Keratinocyte (primary cell): Measurements from ENCODE around the gene TAS1R2. TPM values are rescaled to one million over a fixed set of nuclear protein-coding genes. Genes with fewer than 3 reads are reported as not detected.

Source experiments
- DNase-seq: peaks from one replicate; pipeline ENCODE4 v3.0.0-alpha.2; 2011; ENCODE audit warnings: low read depth, missing footprints, low spot score
- FAIRE-seq: peaks from 2 replicates; lab custom pipeline; 2011; peaks lifted over from hg19 to GRCh38; lab: Jason Lieb, UNC
- H2AFZ ChIP-seq: 2 replicates; pipeline ENCODE4 v1.6.0; 2012; ENCODE audit warnings: low read length, control low read depth, inconsistent platforms; ENCODE audit not compliant: control insufficient read depth
- H3K27ac ChIP-seq: 2 replicates; pipeline ENCODE4 v1.5.1; 2011; ENCODE audit warnings: low read length; ENCODE audit not compliant: control insufficient read depth, insufficient read depth
- H3K27me3 ChIP-seq: 3 replicates; pipeline ENCODE4 v1.6.0; 2011; ENCODE audit warnings: low read length; ENCODE audit not compliant: control insufficient read depth, insufficient read depth; ENCODE audit errors: extremely low read depth
- H3K36me3 ChIP-seq, 2 experiments: 2 replicates in 1 of 2; 3 replicates in 1 of 2; pipeline ENCODE4 v1.5.1; 2011; ENCODE audit warnings: low read length in 2 of 2, mild to moderate bottlenecking in 1 of 2; ENCODE audit not compliant: control insufficient read depth in 2 of 2, insufficient read depth in 2 of 2; ENCODE audit errors: extremely low read depth in 1 of 2
- H3K4me1 ChIP-seq: 3 replicates; pipeline ENCODE4 v1.5.1; 2011; ENCODE audit warnings: low read length; ENCODE audit not compliant: control insufficient read depth, insufficient read depth; ENCODE audit errors: extremely low read depth
- H3K4me2 ChIP-seq: 3 replicates; pipeline ENCODE4 v1.6.0; 2011; ENCODE audit warnings: low read depth, low read length; ENCODE audit not compliant: control insufficient read depth, insufficient read depth; ENCODE audit errors: extremely low read depth
- H3K4me3 ChIP-seq, 3 experiments: fragments of 200-600 bp in 1 of 3; sonication (generic) in 1 of 3; 2 replicates in 2 of 3; 3 replicates in 1 of 3; pipeline ENCODE4 v1.5.1; 2011 to 2016; ENCODE audit warnings: low read length in 3 of 3, mild to moderate bottlenecking in 3 of 3, control low read depth in 2 of 3, inconsistent platforms in 1 of 3, low read depth in 1 of 3, mixed read lengths in 1 of 3, mixed run types in 1 of 3, moderate library complexity in 1 of 3; ENCODE audit not compliant: control insufficient read depth in 2 of 3, insufficient read depth in 2 of 3; ENCODE audit errors: extremely low read depth in 1 of 3
- H3K79me2 ChIP-seq: 2 replicates; pipeline ENCODE4 v1.6.0; 2012; ENCODE audit warnings: low read length; ENCODE audit not compliant: control insufficient read depth, insufficient read depth
- H3K9ac ChIP-seq: 3 replicates; pipeline ENCODE4 v1.6.0; 2011; ENCODE audit warnings: low read length; ENCODE audit not compliant: control insufficient read depth, insufficient read depth; ENCODE audit errors: extremely low read depth
- H3K9me1 ChIP-seq: 3 replicates; pipeline ENCODE4 v1.6.0; 2011; ENCODE audit warnings: low read length; ENCODE audit not compliant: control insufficient read depth, insufficient read depth; ENCODE audit errors: extremely low read depth
- H3K9me3 ChIP-seq: 2 replicates; pipeline ENCODE4 v1.5.1; 2012; ENCODE audit warnings: low read depth, low read length; ENCODE audit not compliant: control insufficient read depth
- H4K20me1 ChIP-seq: 3 replicates; pipeline ENCODE4 v1.6.0; 2011; ENCODE audit warnings: low read length; ENCODE audit not compliant: control insufficient read depth, insufficient read depth; ENCODE audit errors: extremely low read depth
- EZH2 ChIP-seq: IDR thresholded peaks from one replicate; pipeline ENCODE4 v1.6.1; 2012; ENCODE audit warnings: inconsistent platforms, mild to moderate bottlenecking, low read length, moderate library complexity
- dilution Hi-C: fragments of 300-500 bp; cut with MboI; formaldehyde crosslinking; loops from one replicate; pipeline ENCODE4 v1.7.0; 2020; ENCODE audit warnings: low sequenced_read_pairs; ENCODE audit not compliant: extremely low pct_ligation_motif_present
- polyA plus RNA-seq, 5 experiments: library from polyadenylated mRNA; depleted of rRNA in 3 of 5; stranded (reverse) in 3 of 5; stranded (forward) in 1 of 5; unstranded in 1 of 5; fragments of >200 nt; gene quantifications; 1 replicate in 1 of 5; 2 replicates in 3 of 5; 3 replicates in 1 of 5; pipeline versions ENCODE4 v1.2.1 to v1.2.3, GENCODE V29; 2011 to 2012; ENCODE audit warnings: missing spikeins in 2 of 5, low read depth in 1 of 5, low replicate concordance in 1 of 5
- TF ChIP-seq, protein P1 (sequence below), 3 experiments: IDR thresholded peaks in 1 of 3; conservative IDR thresholded peaks in 1 of 3; optimal IDR thresholded peaks in 1 of 3; 2 replicates in 2 of 3; 3 replicates in 1 of 3; pipeline versions ENCODE3 to v1.5.1; 2011; ENCODE audit warnings: low read length in 3 of 3, mild to moderate bottlenecking in 3 of 3, moderate library complexity in 2 of 3, control low read depth in 1 of 3, inconsistent platforms in 1 of 3; ENCODE audit not compliant: insufficient read depth in 2 of 3; ENCODE audit errors: extremely low read depth in 1 of 3

TAS1R2 gene
- polyA plus RNA-seq, 1 donor (not counting 4 experiments of a cell fraction or from before 2014, with no cell fraction given) = not detected

DNA sequence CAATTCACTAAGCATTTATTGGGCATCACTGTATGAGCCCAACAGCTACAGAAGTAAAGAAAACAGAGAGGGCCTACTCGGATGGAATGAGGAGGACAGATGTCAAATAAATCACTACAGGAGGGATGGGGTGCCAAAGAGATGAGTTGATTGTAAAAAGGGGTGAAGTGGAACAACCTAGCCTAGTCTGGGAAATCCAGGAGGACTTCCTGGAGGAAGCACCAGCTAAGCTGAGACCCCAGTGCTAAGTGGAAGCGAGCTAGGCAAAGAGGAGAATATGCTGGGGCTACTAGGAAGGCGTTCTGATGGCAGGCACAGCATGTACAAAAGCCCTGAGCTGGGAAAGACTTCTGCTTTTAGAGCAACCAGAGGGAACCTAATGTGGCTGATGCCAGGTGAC is 42.1 kb downstream of the TAS1R2 start:
- no peak for FAIRE-seq
- H3K79me2 ChIP-seq = no peaks in the 10 kb centered on the region
- H3K9me1 ChIP-seq = no peaks in the 10 kb centered on the region
- no peaks in the 10 kb centered on the region for H3K9me3 ChIP-seq
- H3K4me3 ChIP-seq = no peak overlapping the region
- no peak overlapping the region for H3K27ac ChIP-seq
- no peaks in the 10 kb centered on the region for H4K20me1 ChIP-seq
- H3K9ac ChIP-seq = no peak overlapping the region
- no peak for DNase-seq
- peaks cover 33% of the 10 kb centered on the region for H3K27me3 ChIP-seq
- dilution Hi-C loops = no loop called here
- H3K36me3 ChIP-seq = no peaks in the 10 kb centered on the region
- H3K4me1 ChIP-seq = peaks cover 3% of the 10 kb centered on the region
- no peak overlapping the region for H3K4me2 ChIP-seq
- no peak overlapping the region for H2AFZ ChIP-seq
- TF ChIP-seq, protein P1, sequence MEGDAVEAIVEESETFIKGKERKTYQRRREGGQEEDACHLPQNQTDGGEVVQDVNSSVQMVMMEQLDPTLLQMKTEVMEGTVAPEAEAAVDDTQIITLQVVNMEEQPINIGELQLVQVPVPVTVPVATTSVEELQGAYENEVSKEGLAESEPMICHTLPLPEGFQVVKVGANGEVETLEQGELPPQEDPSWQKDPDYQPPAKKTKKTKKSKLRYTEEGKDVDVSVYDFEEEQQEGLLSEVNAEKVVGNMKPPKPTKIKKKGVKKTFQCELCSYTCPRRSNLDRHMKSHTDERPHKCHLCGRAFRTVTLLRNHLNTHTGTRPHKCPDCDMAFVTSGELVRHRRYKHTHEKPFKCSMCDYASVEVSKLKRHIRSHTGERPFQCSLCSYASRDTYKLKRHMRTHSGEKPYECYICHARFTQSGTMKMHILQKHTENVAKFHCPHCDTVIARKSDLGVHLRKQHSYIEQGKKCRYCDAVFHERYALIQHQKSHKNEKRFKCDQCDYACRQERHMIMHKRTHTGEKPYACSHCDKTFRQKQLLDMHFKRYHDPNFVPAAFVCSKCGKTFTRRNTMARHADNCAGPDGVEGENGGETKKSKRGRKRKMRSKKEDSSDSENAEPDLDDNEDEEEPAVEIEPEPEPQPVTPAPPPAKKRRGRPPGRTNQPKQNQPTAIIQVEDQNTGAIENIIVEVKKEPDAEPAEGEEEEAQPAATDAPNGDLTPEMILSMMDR (optimal IDR thresholded peaks at IDR 0.05 in 1 of 3, IDR thresholded peaks at IDR 0.05 in 1 of 3, conservative IDR thresholded peaks at IDR 0.05 in 1 of 3; ENCODE audit: extremely low read depth in 1 of 3, insufficient read depth in 2 of 3, low read length in 3 of 3) = no peak
- no peak for TF ChIP-seq EZH2

DNA sequence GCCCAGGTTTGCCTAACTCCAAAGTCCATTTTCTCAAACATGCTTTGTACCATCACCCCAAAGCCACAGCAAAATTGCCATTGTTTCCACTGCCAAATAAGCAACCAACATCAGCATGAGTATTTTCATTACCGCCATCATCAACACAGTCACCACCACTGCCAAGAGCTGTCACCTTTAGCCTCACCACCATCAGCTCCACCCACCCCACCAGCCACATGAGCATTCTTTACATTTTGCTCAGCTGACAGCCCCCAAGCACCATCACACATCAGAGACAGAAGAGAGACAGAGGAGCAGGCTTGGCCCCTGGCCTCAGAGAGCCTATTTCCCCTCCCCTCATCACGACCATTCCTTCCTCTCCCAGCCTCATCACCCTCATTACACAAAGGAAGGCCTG is 42.7 kb downstream of the TAS1R2 start:
- no peaks in the 10 kb centered on the region for H4K20me1 ChIP-seq
- no peak overlapping the region for H3K27ac ChIP-seq
- no peak overlapping the region for H2AFZ ChIP-seq
- no peaks in the 10 kb centered on the region for H3K79me2 ChIP-seq
- H3K4me3 ChIP-seq = no peak overlapping the region
- no peak for DNase-seq
- H3K36me3 ChIP-seq = no peaks in the 10 kb centered on the region
- H3K9ac ChIP-seq = no peak overlapping the region
- TF ChIP-seq, protein P1 (optimal IDR thresholded peaks at IDR 0.05 in 1 of 3, IDR thresholded peaks at IDR 0.05 in 1 of 3, conservative IDR thresholded peaks at IDR 0.05 in 1 of 3; ENCODE audit: extremely low read depth in 1 of 3, insufficient read depth in 2 of 3, low read length in 3 of 3) = no peak
- TF ChIP-seq EZH2 = no peak
- no peaks in the 10 kb centered on the region for H3K9me1 ChIP-seq
- no peak overlapping the region for H3K4me2 ChIP-seq
- dilution Hi-C loops = no loop called here
- H3K4me1 ChIP-seq = peaks cover 3% of the 10 kb centered on the region
- FAIRE-seq = no peak
- peaks cover 33% of the 10 kb centered on the region for H3K27me3 ChIP-seq
- H3K9me3 ChIP-seq = no peaks in the 10 kb centered on the region
